Gastroesophageal sphincter (tissue), 4 donors: ENCODE results near the gene BTBD9. TPM values are rescaled to one million over a fixed set of nuclear protein-coding genes. Genes with fewer than 3 reads are reported as not detected.

Experiments
- ATAC-seq: fragments of 150-250 bp; one replicate; pipeline ENCODE4 v1.9.1; 2016; ENCODE audit warnings: mild to moderate bottlenecking, moderate library complexity
- H3K27ac ChIP-seq, 4 donors: fragments of 200-600 bp; sonication (generic) in 3 of 4; 1 replicate in 3 of 4; 2 replicates in 1 of 4; pipeline ENCODE4 v1.5.1; 2016 to 2019
- H3K27me3 ChIP-seq: fragments of 200-600 bp; sonication (generic); one replicate; pipeline ENCODE4 v1.5.1; 2019
- H3K36me3 ChIP-seq, 2 donors: fragments of 200-600 bp; sonication (generic); one replicate each; pipeline ENCODE4 v1.5.1; 2019; ENCODE audit warnings: control low read depth in 1 of 2
- H3K4me1 ChIP-seq, 3 donors: fragments of 200-600 bp; sonication (generic); 1 replicate in 2 of 3; 2 replicates in 1 of 3; pipeline ENCODE4 v1.5.1; 2016 to 2019; ENCODE audit warnings: control low read depth in 2 of 3
- H3K4me3 ChIP-seq, 2 donors: fragments of 200-600 bp; sonication (generic); one replicate each; pipeline ENCODE4 v1.5.1; 2019; ENCODE audit warnings: mild to moderate bottlenecking in 1 of 2, moderate library complexity in 1 of 2
- H3K9me3 ChIP-seq, 3 donors: fragments of 200-600 bp; sonication (generic); one replicate each; pipeline ENCODE4 v1.5.1; 2017 to 2019; ENCODE audit warnings: control low read depth in 2 of 3
- EP300 ChIP-seq: sonication (generic); formaldehyde crosslinking; IDR thresholded peaks from one replicate; pipeline ENCODE4 v1.6.1; 2017; ENCODE audit warnings: antibody characterized with exemption, mild to moderate bottlenecking
- POLR2A ChIP-seq, 2 donors: fragments of 450-650 bp; IDR thresholded peaks; one replicate each; pipeline ENCODE4 v1.6.1; 2017; ENCODE audit warnings: antibody characterized with exemption in 2 of 2, mild to moderate bottlenecking in 2 of 2, moderate library complexity in 1 of 2
- POLR2AphosphoS5 ChIP-seq: sonication (generic); formaldehyde crosslinking; IDR thresholded peaks from one replicate; pipeline ENCODE4 v1.6.1; 2017; ENCODE audit warnings: antibody characterized with exemption
- WGBS, 2 donors: methylation state at CpG; one replicate each; pipeline ENCODE4 v1.1.5; 2018; ENCODE audit warnings: low coverage in 1 of 2; 5-methylcytosine and 5-hydroxymethylcytosine counted together
- total RNA-seq, 4 donors: library from RNA; depleted of rRNA; stranded (reverse); fragments of >200 nt; gene quantifications; one replicate each; pipeline ENCODE4 v1.1.0, GENCODE V29; 2016
- TF ChIP-seq, protein P1 (sequence below), 4 experiments: fragments of 200-600 bp in 2 of 4; fragments of 450-650 bp in 2 of 4; sonication (generic) in 1 of 4; IDR thresholded peaks; one replicate each; pipeline ENCODE4 v1.5.1; 2017 to 2019; ENCODE audit warnings: antibody characterized with exemption in 4 of 4, mild to moderate bottlenecking in 2 of 4, moderate library complexity in 2 of 4

BTBD9 gene
- total RNA-seq, 4 donors from 2014 or later, result 11.3 to 18.9 (median 13.8) TPM

DNA sequence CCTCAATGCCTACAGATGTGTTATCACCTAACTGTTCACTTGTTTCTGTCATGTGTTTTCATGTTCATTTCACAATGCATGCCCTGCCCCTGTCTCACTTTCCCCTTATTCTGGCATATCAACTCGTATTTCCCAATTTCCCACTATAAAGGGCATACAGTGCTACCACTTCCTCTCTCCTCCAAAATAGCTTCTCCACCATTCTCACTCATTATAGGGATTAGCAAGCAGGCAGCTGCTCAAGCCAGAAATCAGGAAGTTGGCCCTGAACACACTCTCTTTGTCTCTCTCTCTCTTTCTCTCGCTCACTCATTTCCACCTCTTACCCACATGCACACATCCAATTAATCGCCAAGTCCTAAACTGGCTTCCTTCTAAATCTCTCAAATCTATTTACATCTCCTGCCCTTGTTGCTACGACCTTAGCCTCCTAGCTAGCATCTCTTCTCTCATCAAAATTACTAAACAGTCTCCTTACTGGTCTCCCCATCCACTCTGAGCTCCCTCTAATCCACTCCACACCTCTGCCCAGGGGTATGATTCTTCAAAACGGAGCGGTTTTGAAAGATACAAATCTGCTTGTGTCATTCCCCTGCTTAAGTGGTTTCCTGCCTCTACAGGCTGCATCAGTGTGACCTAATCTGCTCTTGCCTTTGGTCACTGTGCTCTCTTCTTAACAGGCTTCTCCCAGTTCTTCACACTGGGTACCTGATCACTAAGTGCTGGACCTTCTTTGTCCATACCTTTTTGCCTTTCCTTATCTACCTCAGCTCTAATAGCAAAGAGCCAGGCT, 196.2 kb downstream of the BTBD9 start:
- WGBS, 2 donors, result 83 to 92% methylated on average over 5 to 6 of the region's 6 CpGs
- H3K27me3 ChIP-seq, result no peaks in the 10 kb centered on the region
- no peak for ATAC-seq
- H3K9me3 ChIP-seq, result no peaks in the 10 kb centered on the region
- no peak overlapping the region for H3K4me3 ChIP-seq
- TF ChIP-seq POLR2A (IDR thresholded peaks at IDR 0.05) (no peak), POLR2AphosphoS5 (no peak), EP300 (no peak)
- TF ChIP-seq, protein P1, sequence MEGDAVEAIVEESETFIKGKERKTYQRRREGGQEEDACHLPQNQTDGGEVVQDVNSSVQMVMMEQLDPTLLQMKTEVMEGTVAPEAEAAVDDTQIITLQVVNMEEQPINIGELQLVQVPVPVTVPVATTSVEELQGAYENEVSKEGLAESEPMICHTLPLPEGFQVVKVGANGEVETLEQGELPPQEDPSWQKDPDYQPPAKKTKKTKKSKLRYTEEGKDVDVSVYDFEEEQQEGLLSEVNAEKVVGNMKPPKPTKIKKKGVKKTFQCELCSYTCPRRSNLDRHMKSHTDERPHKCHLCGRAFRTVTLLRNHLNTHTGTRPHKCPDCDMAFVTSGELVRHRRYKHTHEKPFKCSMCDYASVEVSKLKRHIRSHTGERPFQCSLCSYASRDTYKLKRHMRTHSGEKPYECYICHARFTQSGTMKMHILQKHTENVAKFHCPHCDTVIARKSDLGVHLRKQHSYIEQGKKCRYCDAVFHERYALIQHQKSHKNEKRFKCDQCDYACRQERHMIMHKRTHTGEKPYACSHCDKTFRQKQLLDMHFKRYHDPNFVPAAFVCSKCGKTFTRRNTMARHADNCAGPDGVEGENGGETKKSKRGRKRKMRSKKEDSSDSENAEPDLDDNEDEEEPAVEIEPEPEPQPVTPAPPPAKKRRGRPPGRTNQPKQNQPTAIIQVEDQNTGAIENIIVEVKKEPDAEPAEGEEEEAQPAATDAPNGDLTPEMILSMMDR (IDR thresholded peaks at IDR 0.05), result no peak
- no peaks in the 10 kb centered on the region for H3K4me1 ChIP-seq
- H3K36me3 ChIP-seq, result no peaks in the 10 kb centered on the region
- H3K27ac ChIP-seq, result no peak overlapping the region

DNA sequence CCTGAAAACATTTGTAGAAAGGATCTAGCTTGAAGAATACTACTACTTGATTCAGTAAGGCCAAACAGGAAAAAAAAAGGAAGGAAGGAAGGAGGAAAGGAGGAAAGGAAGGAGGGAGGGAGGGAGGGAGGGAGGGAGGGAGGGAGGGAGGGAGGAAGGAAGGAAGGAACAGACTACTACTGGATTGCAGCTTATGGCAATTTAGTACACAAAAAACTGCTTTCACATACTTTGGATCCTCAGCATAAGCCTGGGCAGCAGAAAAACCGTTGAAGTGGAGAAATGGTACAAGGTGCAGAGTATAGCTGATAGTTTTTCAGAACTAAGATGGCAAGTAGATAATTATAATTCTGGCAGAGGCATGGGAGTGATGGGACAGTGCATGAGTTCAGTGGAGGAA, 201.6 kb downstream of the BTBD9 start:
- H3K27me3 ChIP-seq, result no peaks in the 10 kb centered on the region
- 36 to 63% methylated on average over 1 of the region's 1 CpG for WGBS, 2 donors
- ATAC-seq, result no peak

DNA sequence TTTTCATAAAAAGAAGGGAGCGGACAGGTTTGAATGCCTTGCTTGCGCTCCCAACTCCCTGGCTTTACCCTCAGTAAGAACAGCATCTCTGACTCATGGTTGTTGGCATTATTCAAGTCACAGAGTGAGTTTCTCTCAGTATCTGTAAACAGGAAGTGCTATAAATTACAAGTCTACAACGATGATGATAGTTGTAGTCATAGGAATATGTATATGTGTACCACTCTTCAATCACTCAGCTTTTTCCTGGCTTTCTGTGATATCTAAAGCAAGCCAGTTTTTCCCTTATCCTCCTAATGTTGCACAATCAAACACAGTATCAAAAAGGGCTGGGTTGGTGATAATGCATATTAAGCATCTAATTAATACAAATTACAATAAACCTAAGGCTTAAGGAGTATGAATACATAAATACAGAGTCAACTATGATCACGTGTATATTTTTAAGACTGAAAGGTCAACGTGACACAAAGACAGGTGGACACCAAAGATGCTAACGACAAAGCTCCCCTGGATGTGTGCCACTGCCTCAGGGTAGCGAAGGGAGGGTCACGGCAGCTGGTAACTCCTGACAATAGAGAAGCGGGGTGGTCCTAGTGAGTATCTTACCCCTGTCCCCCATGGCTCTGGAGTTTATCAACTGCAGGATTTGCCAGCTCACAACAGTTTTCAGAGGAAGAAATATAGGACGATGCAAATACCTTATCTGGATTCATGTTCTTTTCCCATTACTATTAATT, 202.8 kb downstream of the BTBD9 start:
- H3K9me3 ChIP-seq, result peaks cover 0 to 7% (median 0%) of the 10 kb centered on the region in 3 donors
- H3K36me3 ChIP-seq, result no peaks in the 10 kb centered on the region
- TF ChIP-seq EP300 (no peak), POLR2A (IDR thresholded peaks at IDR 0.05) (no peak), POLR2AphosphoS5 (no peak)
- TF ChIP-seq, protein P1 (IDR thresholded peaks at IDR 0.05), result no peak
- no peak overlapping the region for H3K27ac ChIP-seq
- H3K4me3 ChIP-seq, result no peak overlapping the region
- H3K27me3 ChIP-seq, result no peaks in the 10 kb centered on the region
- WGBS, 2 donors, result 75 to 82% methylated on average over 10 of the region's 10 CpGs
- ATAC-seq, result no peak
- no peaks in the 10 kb centered on the region for H3K4me1 ChIP-seq

More for the DNA sequence above, 201.6 kb downstream of the BTBD9 start:
- TF ChIP-seq, protein P1 (IDR thresholded peaks at IDR 0.05), result no peak
- TF ChIP-seq POLR2AphosphoS5 (no peak), POLR2A (IDR thresholded peaks at IDR 0.05) (no peak), EP300 (no peak)
- H3K27ac ChIP-seq, result no peak overlapping the region
- no peaks in the 10 kb centered on the region for H3K36me3 ChIP-seq
- H3K9me3 ChIP-seq, result no peaks in the 10 kb centered on the region
- no peaks in the 10 kb centered on the region for H3K4me1 ChIP-seq
- H3K4me3 ChIP-seq, result no peak overlapping the region

DNA sequence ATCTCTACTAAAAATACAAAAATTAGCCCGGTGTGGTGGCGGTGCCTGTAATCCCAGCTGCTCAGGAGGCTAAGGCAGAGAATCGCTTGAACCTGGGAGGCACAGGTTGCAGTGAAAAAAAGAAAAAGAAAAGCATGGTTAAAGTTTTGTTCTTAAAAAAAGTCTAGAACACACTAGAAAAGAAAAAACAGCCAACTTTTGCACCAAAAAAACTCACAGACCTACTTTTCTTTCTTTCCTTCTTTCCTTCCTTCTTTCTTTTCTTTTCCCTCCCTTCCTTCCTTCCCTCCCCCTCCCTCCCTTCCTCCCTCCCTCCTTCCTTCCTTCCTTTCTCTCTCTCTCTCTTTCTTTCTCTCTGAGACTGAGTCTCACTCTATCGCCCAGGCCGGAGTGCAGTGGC, 204.4 kb downstream of the BTBD9 start:
- no peak for ATAC-seq
- H3K9me3 ChIP-seq, result peaks cover 0 to 7% (median 0%) of the 10 kb centered on the region in 3 donors
- TF ChIP-seq, protein P1 (IDR thresholded peaks at IDR 0.05), result no peak
- TF ChIP-seq POLR2AphosphoS5 (no peak), POLR2A (IDR thresholded peaks at IDR 0.05) (no peak)
- no peaks in the 10 kb centered on the region for H3K4me1 ChIP-seq
- H3K36me3 ChIP-seq, result no peaks in the 10 kb centered on the region
- no peak overlapping the region for H3K27ac ChIP-seq
- no peak overlapping the region for H3K4me3 ChIP-seq
- 98 to 100% methylated on average over 3 to 5 of the region's 5 CpGs for WGBS, 2 donors
- H3K27me3 ChIP-seq, result no peaks in the 10 kb centered on the region
